HG02938 (cell line): ENCODE data around the gene ATAD1.
A peak's percentile ranks its signal among the peaks of the same experiment; 100 is the strongest.
"Not testable (repeated sequence)": the region's sequence is repeated elsewhere in the genome, so short reads cannot be mapped to it uniquely, and the experiment has no call there.

Experiments used
- ATAC-seq: cut with Tn5 transposase; IDR thresholded peaks from one replicate; pipeline ENCODE4 v1.9.1; 2021; ENCODE audit warnings: mild to moderate bottlenecking, moderate library complexity; ENCODE audit not compliant: unreplicated experiment

ATAD1 gene

DNA sequence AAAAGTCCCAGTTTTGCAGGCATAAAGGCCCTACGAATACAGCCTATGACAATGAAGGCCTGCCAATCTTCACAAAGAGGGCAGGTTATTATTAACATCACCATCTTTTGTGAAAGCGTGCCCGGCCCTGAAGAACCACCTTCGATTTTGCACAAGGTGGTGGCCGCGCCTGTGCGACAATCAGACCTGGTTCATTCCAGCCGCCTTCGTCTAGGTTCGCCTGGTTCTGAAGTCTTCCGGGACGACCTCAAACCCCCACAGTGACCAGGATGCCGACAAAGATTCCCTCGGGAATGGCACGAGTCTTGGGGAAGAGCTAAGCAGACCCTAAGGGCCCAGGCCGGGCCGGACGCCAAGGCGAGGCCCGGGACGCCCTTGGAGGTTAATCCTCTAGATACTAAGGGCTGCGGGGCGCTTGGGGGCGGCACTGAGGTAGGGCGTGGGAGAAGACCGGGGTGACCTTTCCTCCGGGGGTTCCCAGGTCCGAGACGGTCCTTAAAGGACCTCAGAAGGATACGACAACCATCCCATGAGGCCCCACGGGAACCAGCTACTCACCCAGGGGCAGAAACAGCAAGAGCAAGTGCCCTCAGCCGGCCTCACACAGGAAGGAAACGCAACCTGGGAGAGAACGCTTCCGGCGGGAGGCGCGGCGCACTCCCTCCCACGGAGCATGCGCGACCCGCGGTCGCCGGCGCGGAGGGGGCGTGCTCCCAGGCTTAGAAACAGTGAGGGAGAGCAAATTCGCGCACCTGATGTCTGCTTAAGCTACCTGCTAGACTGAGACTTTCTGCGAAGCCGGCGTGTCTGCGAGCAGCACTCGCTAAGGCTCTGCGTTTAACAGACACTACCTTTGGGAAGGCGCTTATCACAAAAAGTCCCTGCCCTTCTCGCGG is at the start of gene ATAD1:
Gene ATAD1, minus strand, starts transcription at position 618 of the 896 bp plus-strand sequence. CDS start 3,627 bp downstream, outside the sequence.
- peak; percentile 68 for ATAC-seq

DNA sequence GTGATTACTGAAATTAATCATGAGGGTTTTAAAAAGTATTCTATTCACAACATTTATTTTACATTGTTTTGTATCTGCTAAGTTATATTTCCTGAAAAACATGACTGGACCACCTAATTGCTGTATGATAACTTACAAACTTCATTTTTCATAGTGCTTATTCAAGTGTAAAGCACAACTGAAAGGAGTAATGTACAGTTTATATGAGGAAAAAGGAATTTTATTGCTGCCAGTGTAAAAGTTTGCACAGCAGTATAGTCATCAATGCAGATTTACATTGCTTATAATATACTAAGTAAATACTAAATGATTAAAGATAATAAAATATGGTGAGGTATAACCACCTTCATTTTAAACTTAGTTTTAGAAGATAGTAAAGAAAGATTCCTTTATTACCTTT is 49.4 kb upstream of the ATAD1 start:
- no peak for ATAC-seq

GRCh38 chr10:87866412-87866974 is 48.5 kb upstream of the ATAD1 start:
- ATAC-seq: no peak

GRCh38 chr10:87865241-87865881 is 47.3 kb upstream of the ATAD1 start:
- no peak for ATAC-seq

DNA sequence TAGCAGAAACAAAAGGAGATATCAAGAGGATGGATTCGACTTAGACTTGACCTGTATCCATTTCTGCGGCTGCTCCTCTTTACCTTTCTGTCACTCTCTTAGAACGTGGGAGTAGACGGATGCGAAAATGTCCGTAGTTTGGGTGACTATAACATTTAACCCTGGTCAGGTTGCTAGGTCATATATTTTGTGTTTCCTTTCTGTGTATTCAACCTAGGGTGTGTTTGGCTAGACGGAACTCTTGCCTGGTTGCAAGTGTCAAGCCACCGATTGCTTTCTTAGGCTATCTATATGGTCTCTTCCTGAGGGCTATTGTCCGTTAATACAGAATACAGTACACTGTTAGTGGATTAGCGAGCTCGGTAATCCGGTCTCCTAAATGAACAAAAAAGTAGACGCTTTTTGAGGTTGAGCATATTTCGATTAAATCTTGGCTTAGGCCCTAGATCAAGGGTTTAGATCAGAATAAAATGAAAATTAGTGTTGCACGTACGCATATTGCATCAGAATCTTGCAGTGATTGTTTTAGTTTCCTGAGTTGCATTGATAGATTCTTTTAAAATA is 46.6 kb upstream of the ATAD1 start:
- ATAC-seq: no peak

DNA sequence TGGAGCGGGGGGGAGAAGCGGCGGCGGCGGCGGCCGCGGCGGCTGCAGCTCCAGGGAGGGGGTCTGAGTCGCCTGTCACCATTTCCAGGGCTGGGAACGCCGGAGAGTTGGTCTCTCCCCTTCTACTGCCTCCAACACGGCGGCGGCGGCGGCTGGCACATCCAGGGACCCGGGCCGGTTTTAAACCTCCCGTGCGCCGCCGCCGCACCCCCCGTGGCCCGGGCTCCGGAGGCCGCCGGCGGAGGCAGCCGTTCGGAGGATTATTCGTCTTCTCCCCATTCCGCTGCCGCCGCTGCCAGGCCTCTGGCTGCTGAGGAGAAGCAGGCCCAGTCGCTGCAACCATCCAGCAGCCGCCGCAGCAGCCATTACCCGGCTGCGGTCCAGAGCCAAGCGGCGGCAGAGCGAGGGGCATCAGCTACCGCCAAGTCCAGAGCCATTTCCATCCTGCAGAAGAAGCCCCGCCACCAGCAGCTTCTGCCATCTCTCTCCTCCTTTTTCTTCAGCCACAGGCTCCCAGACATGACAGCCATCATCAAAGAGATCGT is 46.0 kb upstream of the ATAD1 start:
- not testable (repeated sequence) for ATAC-seq

- ATAC-seq: peak; percentile 34
Observed at GRCh38 chr10:87863053-87863943, 45.3 kb upstream of the ATAD1 start, which contains the start of the genes KLLN and PTEN. KLLN (minus strand) TSS chr10:87863533; CDS start chr10:87862487, 1,046 bp downstream. PTEN (plus strand) TSS chr10:87863625; CDS start chr10:87864470, 845 bp downstream.

GRCh38 chr10:87862679-87863052 is 44.6 kb upstream of the ATAD1 start:
- peak; percentile 20 for ATAC-seq

DNA sequence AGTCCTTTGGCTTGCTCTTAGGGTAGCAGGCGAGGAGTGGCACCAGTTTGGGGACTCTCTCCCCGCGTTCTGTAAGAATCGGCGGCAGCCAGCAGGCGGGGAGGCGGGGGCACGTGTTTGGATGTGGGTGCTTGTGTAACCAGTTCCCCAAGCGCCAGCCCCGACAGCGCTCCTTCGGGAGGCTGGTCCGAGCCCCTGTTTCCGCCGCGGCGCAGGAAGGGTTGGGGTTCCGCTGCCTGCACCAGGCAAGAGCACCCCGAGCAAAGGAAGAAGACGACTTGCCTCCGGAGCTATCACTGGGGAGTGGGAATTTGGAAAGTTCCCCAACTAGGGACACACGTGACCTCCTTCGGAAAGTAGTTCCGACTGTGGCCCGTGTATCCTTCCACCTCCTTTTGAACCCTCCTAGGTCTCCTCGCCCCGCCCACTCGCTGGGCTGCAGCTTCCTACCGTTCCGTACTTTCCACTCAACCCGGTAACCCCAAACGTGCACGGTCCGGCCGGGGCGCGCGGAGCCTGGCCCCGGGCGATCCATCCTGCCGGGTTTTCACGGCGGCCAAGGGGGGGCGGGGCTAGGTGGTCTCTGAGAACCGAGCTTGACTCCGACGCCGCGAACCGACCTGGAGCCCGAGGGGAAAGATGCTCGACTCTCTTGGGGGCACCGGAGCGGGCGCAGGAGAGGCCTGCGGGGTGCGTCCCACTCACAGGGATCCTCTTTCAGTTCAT is 44.1 kb upstream of the ATAD1 start:
- ATAC-seq: peak; percentile 49

DNA sequence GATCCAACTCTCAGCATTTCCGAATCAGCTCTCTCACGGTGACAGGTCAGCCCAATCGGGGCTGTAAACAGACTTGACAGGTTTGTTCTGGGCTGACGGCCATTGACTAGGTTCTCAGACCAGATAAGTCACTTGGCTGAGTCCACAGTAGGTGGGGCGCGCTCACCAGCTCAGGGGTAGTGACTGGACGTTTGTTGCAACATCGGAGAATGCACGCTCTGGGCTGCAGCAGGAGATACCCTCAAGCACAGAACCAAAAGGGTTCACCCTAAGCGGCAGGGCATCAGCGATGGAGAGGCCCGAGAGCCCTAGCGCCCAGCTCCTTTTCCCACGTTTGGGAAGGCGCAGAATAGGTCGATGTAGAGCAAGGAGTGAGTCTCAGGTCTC is 43.5 kb upstream of the ATAD1 start:
- ATAC-seq: peak; percentile 14

DNA sequence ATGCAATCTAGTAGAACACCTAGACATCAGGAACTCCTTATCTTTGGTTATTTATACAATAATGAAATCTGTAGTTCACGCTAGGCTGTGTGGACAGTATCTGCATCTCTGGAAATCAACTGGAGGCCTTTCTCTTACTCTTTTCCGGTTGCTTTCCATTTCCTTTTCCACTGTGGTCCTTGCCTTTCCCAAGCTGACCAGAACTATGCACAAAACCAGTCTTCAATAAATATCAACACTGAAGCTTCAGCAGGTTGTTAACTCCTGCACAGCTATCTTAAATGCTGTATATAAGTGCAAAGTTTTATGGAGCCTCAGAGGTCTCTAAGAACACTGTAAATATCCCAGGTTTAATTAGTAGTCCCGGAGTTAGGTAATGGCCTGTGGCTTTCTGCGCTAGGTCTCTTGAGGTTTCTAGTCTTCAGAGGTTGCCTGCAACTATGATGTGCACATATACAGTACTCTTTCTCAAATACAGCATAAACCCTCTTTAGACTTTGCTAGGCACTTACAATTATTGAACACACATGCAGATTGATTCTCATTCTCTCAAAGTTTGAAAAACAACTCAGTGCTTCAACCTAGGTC is 42.9 kb upstream of the ATAD1 start:
- no peak for ATAC-seq

DNA sequence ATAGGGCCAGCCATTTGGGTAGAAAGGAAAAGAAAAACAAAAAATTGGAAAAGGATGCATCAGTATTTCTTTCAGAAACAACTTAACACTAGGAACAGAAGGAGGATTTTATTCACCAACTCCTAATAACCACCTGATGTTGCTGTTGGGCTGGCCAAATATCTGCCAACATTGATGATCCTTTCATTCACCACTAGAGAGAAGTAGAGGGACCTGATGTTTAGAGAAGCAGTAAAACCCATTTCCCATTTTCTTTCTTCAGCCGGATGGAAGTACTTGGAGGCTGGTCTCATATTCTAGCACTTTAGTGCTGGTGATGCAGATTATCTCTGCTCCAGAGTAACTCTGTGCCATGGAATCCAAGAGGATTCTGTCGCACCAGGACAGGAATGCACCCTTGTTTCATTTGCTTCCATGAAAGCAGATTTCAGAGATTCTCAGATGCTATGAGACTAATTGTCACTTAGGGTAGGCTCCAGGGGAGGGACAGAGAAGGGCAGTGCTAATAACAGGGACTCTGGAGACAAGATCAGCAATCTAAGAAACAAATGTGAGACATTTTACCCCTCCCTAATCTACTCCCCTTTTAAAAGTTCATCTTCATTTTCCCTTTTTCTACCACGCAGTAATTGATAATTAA is 42.2 kb upstream of the ATAD1 start:
- no peak for ATAC-seq

DNA sequence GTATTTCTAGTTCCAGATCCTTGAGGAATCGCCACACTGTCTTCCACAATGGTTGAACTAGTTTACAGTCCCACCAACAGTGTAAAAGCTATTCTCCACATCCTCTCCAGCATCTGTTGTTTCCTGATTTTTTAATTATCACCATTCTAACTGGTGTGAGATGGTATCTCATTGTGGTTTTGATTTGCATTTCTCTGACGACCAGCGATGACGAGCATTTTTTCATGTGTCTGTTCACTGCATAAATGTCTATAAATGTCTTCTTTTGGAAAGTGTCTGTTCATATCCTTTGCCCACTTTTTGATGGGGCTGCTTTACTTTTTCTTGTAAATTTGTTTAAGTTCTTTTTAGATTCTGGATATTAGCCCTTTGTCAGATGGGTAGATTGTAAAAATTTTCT is 37.6 kb upstream of the ATAD1 start:
- ATAC-seq: not testable (repeated sequence)

- ATAC-seq: not testable (repeated sequence)
Observed at GRCh38 chr10:87855247-87855646, 37.2 kb upstream of the ATAD1 start.

GRCh38 chr10:87852089-87852488 is 34.1 kb upstream of the ATAD1 start:
- ATAC-seq: no peak

DNA sequence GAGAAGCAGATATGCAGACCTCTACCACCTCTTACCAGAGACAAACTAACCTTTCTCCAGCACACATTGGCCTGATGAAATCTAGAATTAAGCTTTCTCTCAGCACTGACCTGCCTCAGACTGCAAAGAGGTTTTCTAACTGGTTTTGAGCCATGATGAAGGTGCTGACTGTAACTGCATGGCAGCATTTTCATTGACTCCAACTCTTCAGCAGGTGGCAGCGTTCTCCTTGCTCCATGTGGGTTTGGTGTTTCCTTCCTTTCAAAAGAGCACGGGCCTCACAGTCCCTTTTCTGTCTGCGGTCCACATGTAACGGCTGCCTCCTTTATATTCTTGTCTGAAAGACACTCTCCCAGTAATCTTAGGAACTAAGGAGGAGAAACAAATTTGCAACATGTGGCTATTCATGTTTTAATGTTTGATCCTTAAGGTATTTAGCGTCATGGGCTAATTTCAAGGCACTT is 32.7 kb upstream of the ATAD1 start:
- ATAC-seq: no peak

- no peak for ATAC-seq
Observed at GRCh38 chr10:87849001-87849400, 31.0 kb upstream of the ATAD1 start.

DNA sequence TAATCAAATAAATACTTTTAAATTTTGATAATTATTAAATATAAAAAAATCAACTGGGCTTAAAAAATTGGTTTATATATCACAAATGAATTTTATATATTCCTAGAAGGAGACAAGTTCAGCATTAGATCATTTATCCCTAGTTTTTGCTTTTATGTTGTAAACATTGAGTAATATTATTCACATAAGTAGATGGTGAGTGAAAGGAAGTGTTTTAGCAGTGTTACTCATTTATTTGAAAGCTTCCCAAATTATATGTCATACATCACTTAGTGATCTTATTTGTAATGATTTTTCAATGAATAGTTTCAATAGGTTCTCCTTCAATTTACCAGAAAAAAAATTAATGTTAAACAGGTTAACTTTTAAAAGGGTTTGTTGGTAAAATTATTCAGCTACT is 29.5 kb upstream of the ATAD1 start:
- no peak for ATAC-seq
